HG03457 (cell line): ENCODE measurements around the gene URGCP.
A peak's percentile ranks its signal among the peaks of the same experiment; 100 is the strongest.

Experiments used
- ATAC-seq: cut with Tn5 transposase; IDR thresholded peaks from one replicate; pipeline ENCODE4 v1.9.1; 2021; ENCODE audit warnings: moderate number of reproducible peaks; ENCODE audit not compliant: unreplicated experiment

Gene URGCP

DNA sequence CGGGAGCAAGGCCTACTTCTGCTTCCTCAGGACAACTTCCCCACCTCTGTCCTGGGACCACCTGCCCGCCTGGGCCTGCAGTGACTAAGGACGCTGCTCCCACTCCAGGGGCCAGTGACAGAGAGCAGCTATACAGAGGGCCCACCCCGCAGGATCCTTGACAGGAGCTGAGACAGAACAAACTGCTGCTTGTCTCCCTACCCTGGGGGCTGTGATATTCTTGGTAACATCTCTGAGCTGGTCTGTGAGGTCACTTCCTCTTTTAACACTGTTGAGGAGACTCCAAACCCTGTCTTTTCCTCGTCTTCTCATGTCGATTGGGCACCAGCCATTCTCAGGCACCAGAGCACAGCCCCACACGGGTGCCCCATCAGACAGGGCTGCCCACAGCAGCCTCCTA lies 30.2 kb downstream of the URGCP start:
- ATAC-seq: no peak

DNA sequence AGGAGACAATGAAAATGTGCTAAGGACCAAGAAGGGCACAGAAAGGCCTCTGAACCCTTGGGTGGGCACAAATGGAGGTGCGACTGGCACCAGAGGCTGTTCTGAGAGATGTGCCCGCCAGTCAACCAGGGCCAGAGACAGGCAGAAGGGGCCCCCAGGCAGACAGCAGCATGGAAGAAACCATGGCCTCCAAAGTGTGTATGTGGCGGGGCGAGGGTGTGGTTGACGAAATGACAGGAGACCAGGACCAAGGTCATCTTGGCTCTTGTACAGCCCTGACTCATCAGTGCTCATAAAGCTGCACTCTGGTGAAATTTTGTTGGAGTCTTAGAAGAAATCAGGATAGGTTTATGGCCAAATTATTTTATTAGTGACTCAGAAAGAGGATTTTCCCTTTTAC lies 33.1 kb downstream of the URGCP start:
- no peak for ATAC-seq

DNA sequence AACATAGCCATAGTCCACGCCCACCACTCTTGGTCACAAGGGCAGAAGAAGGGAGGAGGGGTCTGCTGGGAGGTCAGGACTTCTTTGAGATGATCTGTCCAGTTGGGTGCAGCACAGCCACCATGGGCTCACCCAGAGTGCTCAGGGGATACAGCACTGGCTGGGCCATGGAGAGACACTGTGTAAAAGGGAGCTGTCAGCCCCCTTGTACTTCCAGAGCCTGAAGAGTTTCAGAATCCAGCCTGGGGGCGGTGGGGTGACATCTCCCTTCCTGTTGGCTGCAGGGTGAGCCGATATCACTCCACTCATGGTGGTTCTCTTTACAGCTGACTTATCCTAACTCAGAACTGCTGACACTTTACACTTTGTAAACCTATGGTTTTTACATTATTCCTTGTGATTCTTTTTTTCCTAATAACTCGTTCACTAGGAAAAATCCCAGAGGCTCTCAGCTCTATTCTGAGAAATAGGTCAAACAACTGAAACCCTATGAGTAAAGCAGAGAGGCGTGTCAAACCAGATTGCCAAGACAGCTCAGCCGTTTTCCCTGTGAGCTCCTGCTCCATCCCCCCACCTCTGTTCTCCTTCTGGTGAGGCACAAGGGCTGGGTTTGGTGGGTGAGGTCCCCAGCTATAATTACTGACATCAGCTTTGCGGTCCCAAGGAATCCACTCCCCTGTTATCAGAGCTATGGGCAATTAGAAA lies 33.8 kb downstream of the URGCP start:
- ATAC-seq: no peak

DNA sequence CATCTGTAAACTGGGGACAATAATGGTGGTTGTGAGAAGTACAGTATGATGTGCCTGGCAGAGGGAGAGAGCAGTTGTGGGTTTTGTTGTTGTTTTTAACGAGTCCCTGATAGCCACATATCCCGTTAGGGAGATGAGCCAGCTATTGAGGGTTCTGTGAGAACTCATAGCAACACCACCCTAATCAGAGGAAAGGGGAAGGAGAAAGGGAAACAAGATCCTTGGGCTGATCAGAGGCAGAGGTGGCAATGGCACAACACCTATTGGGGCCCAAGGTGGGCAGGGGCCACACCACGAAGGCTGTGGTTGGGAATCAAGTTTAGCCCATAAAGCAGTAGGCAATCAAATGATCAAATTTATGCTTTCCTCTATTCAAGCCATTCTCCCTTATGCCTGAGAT lies 35.3 kb downstream of the URGCP start:
- ATAC-seq: no peak

DNA sequence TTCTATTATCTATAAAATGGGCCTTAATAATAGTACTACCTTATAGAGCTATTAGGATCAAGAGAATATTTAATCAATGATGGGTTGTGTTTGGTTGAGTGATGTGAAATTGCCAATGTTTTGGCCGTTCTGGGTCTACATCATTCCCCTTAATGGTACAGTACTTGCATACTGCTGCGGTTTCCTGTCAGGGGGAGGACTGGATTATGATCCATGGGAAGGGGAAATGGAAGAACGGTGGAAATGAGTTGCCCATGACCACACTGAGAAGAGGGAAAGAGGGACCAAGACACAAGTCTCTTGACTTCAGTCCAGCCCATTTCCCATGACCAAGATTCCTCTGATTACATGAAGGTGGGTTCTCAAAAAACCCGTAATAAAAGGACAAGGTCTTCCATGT lies 36.1 kb downstream of the URGCP start:
- no peak for ATAC-seq

DNA sequence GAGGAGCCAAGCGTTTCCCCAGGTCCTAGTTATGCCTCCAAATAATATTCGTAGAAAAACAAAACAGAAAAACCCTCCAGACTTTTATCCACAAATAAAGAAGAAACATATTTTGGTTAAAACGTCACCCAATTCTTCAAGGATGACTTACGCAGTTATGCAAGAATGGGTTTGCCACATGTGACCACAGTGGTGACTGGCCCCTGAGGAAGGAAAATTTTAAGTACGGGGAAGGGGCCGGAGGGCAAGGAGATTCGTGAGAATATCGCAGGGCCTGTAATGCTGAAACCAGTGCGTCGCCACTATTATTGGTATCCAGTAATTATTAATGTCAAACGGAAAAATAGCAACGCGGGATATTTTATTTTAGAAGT lies 36.5 kb downstream of the URGCP start:
- no peak for ATAC-seq

DNA sequence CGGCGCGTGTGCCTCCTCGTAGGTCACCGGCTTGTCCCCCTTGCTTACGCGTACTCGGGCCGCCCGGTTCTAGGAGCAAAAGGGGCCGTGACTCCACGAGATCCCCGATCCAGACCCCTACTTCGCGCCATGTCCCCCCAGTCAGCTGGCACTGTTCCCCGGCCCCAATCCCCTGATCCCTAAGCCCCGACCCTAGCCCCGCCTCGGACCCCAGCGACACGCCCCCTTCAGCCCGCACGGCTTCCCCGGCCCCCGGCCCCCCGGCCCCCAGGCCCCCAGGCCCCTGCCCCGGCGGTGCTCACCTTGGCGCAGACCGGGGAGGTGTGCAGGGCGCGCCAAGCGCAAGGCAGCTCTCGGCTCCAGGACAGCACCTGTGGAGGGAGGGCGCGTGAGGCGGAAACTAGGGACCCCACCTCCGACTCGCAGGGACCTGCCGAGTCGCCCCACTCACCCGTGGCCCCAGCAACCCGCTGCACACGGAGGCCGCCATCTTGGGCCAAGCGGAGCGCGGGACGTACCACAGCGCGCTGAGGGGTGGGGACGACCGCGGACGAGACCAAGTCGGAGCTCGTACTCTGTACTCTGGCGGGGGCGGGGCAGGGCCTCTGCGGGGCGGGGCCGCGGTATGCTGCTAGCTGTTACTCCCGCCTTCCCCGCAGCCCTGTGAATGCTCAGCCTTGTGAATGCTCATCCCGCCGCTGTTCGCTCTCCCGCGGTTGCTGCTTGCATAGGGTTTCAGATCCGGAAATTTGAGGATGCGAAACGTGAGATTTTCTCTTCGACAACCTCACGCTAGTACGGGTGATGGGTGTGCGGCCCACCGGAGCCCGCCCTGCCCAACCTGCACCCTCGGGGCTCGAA lies 37.2 kb downstream of the URGCP start, which contains the start of gene MRPS24:
Gene MRPS24 (minus strand): TSS at position 512 of the 861 bp plus-strand sequence. CDS start 22 bp downstream, at position 490.
- ATAC-seq: peak; percentile 92

DNA sequence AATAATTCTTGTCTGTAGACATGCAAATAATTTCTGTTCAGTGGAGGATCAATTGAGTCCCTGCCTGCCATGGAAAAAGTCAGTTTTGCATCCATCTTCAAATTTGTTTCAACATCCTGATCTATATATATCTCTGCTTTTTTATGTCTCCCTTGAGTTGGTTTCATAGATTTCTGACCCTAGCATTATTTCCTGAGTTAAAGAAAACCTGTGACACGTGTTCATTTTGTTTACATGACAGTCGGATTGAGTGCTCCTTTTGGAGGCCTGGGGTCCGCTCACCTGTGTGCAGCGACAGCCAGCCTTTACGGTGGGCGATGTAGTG lies 37.8 kb downstream of the URGCP start:
- ATAC-seq: no peak

DNA sequence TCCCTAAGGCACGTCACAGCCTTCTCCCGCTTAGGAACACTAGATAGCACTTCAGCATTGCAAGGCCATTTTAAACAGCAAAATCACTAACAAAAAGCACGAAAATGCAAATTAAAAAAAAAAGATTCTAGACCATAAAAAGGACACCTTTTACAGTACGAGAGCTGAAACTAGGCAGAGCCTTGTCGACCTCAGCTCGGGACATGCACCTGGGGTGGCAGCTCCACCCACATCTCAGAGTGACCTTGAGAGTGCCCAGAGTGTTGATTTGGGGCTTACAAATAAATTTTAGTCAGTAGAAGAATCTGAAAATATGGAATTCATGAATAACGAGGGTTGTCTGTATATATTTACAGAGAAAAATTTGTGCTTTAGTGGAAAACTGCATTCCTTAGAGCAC lies 38.2 kb downstream of the URGCP start:
- ATAC-seq: no peak

DNA sequence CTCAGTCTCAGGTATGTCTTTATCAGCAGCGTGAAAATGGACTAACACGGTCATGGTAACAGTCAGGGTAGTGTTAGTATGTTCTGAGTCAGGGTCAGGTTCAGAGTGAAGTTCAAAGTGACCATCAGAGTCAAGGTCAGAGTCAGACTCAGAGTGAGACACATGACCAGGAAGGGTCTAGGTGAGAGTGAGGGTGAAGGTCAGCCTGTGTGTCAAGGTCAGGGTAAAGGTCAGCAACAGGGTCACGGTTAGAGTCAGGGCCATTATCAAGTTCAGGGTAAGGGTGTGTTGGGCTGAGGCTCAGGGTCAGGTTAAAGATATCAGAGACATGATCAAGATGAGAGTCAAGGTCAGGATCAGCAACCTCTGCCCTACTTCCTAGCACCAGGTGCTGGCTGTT lies 41.1 kb downstream of the URGCP start:
- ATAC-seq: no peak

DNA sequence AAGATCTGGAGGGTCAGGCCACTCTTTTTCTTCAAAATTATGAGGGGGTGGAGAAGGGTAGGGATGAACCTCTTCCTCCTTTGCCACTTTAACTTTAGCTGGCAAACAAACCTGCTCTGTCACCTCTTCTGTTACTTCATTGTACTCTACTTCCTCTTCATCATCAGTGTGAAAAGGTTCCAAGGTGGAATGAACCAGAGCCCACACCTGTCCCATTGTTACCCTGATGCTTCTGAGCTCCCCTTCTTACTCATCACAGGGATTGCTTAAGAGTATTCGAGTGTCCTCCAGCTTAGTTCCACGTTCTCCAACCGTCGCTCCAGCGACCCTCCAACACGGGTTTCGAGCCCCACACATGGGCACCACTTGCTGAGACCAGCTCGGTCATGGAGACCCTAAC lies 42.3 kb downstream of the URGCP start:
- no peak for ATAC-seq

DNA sequence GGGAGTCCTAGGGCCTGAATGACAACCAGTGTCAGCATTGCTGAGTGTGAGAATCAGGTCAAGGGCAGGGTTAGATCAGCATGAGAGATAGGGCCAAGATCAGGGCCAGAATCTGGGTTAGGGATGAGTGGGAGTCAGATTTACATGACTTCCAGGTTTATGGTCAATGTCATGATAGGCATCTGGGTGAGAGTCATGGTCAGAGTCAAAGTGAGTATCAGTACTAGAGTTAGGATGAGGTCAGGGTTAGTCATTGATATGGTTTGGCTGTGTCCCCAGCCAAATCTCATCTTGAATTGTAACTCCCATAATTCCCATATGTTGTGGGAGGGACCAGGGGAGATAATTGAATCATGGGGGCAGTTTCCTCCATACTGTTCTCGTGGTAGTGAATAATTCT lies 49.4 kb downstream of the URGCP start:
- no peak for ATAC-seq

DNA sequence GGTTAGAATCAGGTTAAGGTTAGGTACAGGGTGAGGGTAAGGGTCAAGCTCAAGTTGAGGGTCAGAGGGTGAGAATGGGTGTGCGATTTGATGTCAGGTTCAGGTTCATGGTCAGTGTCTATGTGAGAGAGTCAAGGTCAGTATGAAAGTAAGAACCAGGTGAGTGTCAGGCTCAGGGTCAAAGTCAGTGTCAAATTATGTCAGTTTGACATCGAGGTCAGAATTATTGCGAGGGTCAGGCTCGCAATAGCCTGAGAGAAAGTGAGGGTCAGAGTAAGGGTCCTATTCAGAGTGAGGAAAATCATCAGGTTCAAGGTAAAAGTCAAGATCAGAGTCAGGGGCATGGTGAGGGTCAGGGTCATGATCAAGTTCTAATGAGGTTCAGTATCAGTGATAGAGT lies 50.1 kb downstream of the URGCP start:
- ATAC-seq: no peak

DNA sequence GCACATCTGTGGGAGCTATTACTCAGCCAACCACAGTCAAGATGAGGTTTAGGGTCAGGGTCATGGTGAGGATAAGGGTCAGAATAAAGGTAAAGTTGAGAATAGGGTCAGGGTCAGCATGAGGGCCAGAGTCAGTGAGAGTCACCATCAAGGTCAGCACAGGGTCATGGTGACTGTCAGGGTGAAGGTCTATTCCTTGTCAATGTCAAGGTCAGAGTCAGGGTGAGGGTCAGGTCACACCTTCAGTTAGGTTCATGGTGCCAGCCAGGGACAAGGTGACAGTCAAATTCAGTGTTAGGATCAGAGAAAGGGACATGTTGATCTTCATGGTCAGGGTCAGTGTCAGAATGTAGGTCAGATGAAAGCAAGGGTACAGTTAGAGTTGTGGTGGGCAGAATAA lies 51.2 kb downstream of the URGCP start:
- no peak for ATAC-seq

DNA sequence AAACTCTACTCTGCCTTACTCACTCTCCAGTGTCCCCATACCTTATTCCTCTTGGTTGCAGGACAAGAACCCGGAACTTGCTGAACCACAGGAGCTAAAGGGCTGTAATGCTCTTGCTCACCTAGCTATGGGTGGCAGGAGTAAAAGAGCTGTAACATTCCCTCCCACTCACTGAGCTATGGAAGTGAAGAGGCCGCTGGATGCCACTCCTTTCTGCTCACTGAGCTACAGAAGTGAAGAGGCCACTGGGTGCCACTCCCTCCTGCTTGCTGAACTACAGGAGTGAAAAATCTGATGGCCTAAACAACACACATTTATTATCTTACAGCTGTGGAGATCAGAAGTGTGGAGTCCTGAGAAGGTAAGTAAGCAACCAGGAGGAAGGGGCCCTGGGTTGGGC lies 54.6 kb downstream of the URGCP start:
- no peak for ATAC-seq

DNA sequence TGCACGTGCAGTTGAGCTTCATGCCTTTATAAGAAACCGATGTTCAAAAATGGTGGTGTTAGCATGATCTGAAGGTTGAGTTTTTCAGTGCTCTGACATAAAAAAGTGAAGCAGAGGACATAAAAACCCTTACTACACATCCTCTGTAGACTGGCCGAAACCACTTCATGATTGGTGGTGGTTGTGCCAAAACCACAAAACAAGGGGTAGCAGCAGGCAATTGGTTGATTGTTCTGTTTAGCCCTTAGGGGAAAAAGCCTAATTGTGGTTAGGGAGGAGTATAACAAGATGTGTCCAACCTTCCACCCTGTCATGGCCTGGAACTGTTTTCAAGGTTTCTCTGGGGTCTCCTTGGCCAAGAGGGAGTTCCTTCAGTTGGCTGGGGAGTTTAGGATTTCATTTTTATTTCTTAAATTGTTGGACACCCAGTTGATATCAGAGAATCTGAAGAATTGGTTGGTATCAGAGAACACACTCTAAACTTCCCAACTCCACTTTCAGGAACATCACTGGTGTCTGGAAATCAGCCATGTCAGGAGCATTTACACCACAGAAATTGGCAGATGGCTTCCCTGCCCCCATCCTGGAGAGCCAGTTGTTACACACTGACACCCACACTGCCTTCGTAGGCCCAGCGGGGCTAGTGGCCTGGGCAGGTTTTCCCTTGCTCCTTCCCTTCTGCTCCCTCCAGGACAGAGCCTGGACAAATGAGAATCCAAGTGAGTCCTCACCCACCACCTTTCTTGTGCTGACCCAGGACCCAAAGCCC lies 55.9 kb downstream of the URGCP start:
- ATAC-seq: no peak

DNA sequence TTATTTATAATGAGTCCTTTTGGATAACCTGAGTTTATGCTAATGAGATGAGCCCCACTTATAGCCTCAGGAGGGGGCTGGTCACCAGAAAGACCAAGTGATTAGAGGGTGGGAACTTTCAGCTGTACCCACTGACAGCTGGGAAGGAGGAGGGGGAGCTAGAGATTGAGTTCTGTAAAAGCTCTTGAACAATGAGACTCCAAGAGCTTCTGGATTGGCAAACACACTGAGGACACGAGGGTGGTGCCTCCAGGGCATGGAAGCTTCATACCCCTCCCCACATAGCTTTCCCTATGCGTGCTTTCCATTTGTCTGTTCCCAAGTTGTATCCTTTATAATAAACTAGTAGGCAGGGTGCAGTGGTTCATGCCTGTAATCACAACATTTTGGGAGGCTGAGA lies 57.3 kb downstream of the URGCP start:
- no peak for ATAC-seq

DNA sequence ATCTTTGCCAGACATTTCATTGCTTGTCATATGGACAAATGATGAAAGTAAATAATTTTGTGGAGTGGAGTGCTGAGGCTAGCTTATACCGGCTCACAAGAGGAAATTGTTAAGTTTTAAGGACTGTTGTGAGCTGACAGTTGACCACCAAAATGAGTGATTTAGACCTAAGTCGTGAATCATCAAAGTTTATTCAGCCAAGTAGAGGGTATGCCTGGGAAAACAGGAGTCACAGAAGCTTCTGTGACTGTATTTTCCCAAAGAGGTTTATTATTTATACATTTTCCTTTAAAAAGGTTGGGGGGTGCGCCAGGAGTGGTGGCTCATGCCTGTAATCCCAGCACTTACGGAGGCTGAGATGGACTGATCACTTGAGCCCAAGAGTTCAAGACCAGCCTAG lies 58.9 kb downstream of the URGCP start:
- ATAC-seq: no peak

DNA sequence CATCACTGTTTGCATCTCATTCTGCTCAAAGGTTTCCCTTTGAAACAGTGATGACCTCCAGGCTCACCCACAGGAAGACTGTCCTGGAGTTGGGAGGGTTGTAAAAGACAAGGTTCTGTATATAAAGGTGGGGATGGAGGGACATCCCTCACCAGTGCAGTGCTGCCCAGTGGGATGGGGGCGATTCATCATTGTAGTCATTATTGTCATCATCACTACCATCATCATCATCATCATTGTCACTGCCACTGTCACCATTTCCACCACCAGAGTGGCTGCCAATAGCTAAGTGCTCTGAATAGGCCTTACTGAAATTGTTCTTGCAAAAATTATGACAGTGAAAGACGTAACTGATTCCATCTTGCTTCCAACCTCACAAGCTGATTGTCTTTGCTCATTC lies 61.7 kb downstream of the URGCP start:
- no peak for ATAC-seq

DNA sequence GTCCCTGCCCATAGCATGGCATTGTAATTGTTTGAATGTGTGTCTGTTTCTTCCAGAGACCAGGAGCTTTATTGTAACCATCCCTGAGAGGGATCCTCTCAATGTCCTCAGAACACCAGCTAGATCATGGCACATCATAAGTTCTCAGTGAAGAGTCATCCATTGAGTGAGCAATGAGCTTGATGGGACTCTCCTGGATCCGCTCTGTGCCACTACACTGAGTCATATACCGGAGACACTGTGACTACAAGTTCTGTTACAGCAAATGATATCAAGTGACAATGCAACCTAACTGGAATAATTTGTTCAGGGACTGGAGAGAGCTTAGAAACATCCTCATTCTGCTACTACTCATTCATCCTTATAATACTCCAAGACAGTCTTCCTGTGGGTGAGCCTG lies 62.1 kb downstream of the URGCP start:
- no peak for ATAC-seq

DNA sequence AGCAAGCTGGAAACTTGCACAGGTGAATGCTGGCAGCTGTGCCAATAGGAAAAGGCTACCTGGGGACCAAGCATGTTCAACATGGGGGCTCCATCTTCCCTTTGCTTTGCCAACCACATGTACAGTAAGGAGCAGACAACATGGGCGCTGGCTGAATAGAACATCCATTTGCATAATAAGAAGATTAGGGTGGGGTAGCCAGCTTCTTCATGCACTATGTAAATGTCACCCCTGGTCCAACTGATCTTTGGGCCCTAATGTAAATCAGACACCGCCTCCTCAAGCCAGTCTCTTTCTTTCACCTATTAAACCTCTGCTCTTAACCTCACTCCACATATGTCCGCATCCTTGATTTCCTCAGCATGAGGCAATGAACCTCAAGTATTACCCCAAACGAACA lies 63.1 kb downstream of the URGCP start:
- ATAC-seq: no peak

DNA sequence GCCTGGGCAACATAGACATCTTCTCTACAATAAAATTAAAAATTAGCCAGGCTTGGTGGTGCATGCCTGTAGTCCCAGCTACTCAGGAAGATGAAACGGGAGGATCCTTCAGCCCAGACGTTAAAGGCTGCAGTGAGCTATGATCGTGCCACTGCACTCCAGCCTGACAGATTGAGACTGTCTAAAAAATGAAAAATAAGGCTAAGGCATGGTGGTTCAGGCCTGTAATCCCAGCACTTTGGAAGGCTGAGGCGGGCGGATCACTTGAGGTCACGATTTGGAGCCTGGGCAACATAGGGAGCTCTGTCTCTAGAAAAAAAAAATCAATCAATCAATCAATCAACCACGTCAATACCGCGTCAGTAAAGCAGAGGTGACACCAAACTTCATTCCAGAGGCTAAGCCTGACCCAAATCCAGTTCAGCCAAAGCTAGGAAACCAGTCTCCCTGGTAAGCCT lies 68.2 kb downstream of the URGCP start:
- no peak for ATAC-seq
